HepG2 (cell line): Measurements from ENCODE around the gene ABHD1. TPM values are rescaled to one million over a fixed set of nuclear protein-coding genes. Genes with fewer than 3 reads are reported as not detected.

ENCODE experiments used
- ELF3 ChIP-seq: IDR thresholded peaks from 2 replicates; pipeline ENCODE4 v1.6.1; 2016; ENCODE audit warnings: missing genetic modification reagents, missing compliant biosample characterization
- KLF6 ChIP-seq: IDR thresholded peaks from 2 replicates; pipeline ENCODE4 v1.8.0; 2016; ENCODE audit warnings: missing biosample characterization, missing genetic modification reagents
- LCORL ChIP-seq, 2 experiments: fragments of 450-650 bp in 1 of 2; sonication (generic) in 1 of 2; formaldehyde crosslinking in 1 of 2; IDR thresholded peaks; 2 replicates each; pipeline versions ENCODE4 v1.5.0 to v1.6.1; 2017 to 2020; ENCODE audit warnings: antibody characterized with exemption in 1 of 2, missing genetic modification reagents in 1 of 2
- MAZ ChIP-seq, 2 experiments: sonication (generic) in 1 of 2; formaldehyde crosslinking in 1 of 2; IDR thresholded peaks; 2 replicates each; pipeline versions ENCODE4 v1.5.0 to v1.6.1; 2012 to 2020; ENCODE audit warnings: low read depth in 2 of 2, mild to moderate bottlenecking in 2 of 2, borderline replicate concordance in 1 of 2, improper control_type of control experiment in 1 of 2, low read length in 1 of 2, missing genetic modification reagents in 1 of 2, moderate library complexity in 1 of 2
- MED13 ChIP-seq: sonication (generic); formaldehyde crosslinking; IDR thresholded peaks from 2 replicates; pipeline ENCODE4 v1.5.0; 2020; ENCODE audit warnings: missing genetic modification reagents
- MTF1 ChIP-seq: sonication (generic); formaldehyde crosslinking; IDR thresholded peaks from 2 replicates; pipeline ENCODE4 v1.5.0; 2020; ENCODE audit warnings: missing genetic modification reagents
- RAD21 ChIP-seq: fragments of 450-650 bp; formaldehyde crosslinking; IDR thresholded peaks from 2 replicates; pipeline ENCODE4 v1.5.0; 2020; ENCODE audit warnings: mild to moderate bottlenecking
- RBM39 ChIP-seq: fragments of 200-400 bp; formaldehyde crosslinking; IDR thresholded peaks from one replicate; pipeline ENCODE4 v1.6.1; 2018; ENCODE audit warnings: antibody characterized with exemption, mild to moderate bottlenecking, low read depth, low read length; ENCODE audit not compliant: poor library complexity, severe bottlenecking
- REL ChIP-seq: sonication (generic); formaldehyde crosslinking; conservative IDR thresholded peaks from 2 replicates; pipeline ENCODE4 v1.8.0; 2022; ENCODE audit warnings: mild to moderate bottlenecking, missing genetic modification reagents, moderate library complexity
- SMARCC2 ChIP-seq: fragments of 450-650 bp; IDR thresholded peaks from 2 replicates; pipeline ENCODE4 v1.6.1; 2017; ENCODE audit warnings: antibody characterized with exemption, mild to moderate bottlenecking
- ZNF256 ChIP-seq: sonication (generic); formaldehyde crosslinking; conservative IDR thresholded peaks from 2 replicates; pipeline ENCODE4 v1.4.0; 2020; ENCODE audit warnings: missing genetic modification reagents
- ZNF484 ChIP-seq: sonication (generic); formaldehyde crosslinking; IDR thresholded peaks from 2 replicates; pipeline ENCODE4 v1.5.1; 2020; ENCODE audit warnings: mild to moderate bottlenecking, low read depth, missing genetic modification reagents, borderline replicate concordance
- ZNF766 ChIP-seq: sonication (generic); formaldehyde crosslinking; IDR thresholded peaks from 2 replicates; pipeline ENCODE4 v1.5.0; 2020; ENCODE audit warnings: missing genetic modification reagents, borderline replicate concordance
- ZNF841 ChIP-seq: sonication (generic); formaldehyde crosslinking; IDR thresholded peaks from 2 replicates; pipeline ENCODE4 v1.8.1; 2023; ENCODE audit warnings: missing genetic modification reagents, borderline replicate concordance
- ZSCAN20 ChIP-seq: sonication (generic); formaldehyde crosslinking; IDR thresholded peaks from 2 replicates; pipeline ENCODE4 v1.4.0; 2020; ENCODE audit warnings: missing genetic modification reagents, mild to moderate bottlenecking, borderline replicate concordance
- ZSCAN21 ChIP-seq: sonication (generic); formaldehyde crosslinking; IDR thresholded peaks from 2 replicates; pipeline ENCODE4 v1.8.0; 2022; ENCODE audit warnings: mild to moderate bottlenecking, missing genetic modification reagents, moderate library complexity, borderline replicate concordance
- polyA plus RNA-seq, 8 experiments: library from polyadenylated mRNA; depleted of rRNA in 3 of 8; stranded (reverse) in 7 of 8; unstranded in 1 of 8; fragments of >200 nt; fragmentation: Illumina TruSeq in 4 of 8; extraction: Trizol in 4 of 8; gene quantifications; 2 replicates each; pipeline versions ENCODE4 v1.2.1 to v1.2.3, GENCODE V29; 2011 to 2016; ENCODE audit warnings: low read depth in 4 of 8, missing spikeins in 1 of 8, mixed read lengths in 1 of 8; ENCODE audit not compliant: insufficient read depth in 1 of 8
- total RNA-seq, 5 experiments: library from RNA; depleted of rRNA; stranded (reverse); fragments of >200 nt; fragmentation: Illumina TruSeq; extraction: Trizol; gene quantifications; 2 replicates each; pipeline ENCODE4 v1.2.3, GENCODE V29; 2016; ENCODE audit warnings: low read depth in 1 of 5
- TF ChIP-seq, protein P1 (sequence below): IDR thresholded peaks from 2 replicates; pipeline ENCODE4 v1.6.1; 2016; ENCODE audit warnings: mild to moderate bottlenecking, missing biosample characterization, missing genetic modification reagents
- TF ChIP-seq, protein P2 (sequence below): sonication (generic); formaldehyde crosslinking; IDR thresholded peaks from 2 replicates; pipeline ENCODE4 v1.4.0; 2020; ENCODE audit warnings: missing genetic modification reagents, borderline replicate concordance
- TF ChIP-seq, protein P3 (sequence below): IDR thresholded peaks from 2 replicates; pipeline ENCODE4 v1.6.1; 2018; ENCODE audit warnings: missing genetic modification reagents, mild to moderate bottlenecking, missing compliant biosample characterization
- TF ChIP-seq, protein P4 (sequence below): IDR thresholded peaks from 2 replicates; pipeline ENCODE4 v1.6.1; 2016
- TF ChIP-seq, protein P5 (sequence below): sonication (generic); formaldehyde crosslinking; IDR thresholded peaks from 2 replicates; pipeline ENCODE4 v1.8.1; 2023; ENCODE audit warnings: mild to moderate bottlenecking, missing genetic modification reagents

ABHD1 gene
- total and polyA plus RNA-seq, 2 of the 13 experiments (the other 11 are each of a cell fraction or from before 2014, with no cell fraction given) = 0.04 to 0.81 TPM

DNA sequence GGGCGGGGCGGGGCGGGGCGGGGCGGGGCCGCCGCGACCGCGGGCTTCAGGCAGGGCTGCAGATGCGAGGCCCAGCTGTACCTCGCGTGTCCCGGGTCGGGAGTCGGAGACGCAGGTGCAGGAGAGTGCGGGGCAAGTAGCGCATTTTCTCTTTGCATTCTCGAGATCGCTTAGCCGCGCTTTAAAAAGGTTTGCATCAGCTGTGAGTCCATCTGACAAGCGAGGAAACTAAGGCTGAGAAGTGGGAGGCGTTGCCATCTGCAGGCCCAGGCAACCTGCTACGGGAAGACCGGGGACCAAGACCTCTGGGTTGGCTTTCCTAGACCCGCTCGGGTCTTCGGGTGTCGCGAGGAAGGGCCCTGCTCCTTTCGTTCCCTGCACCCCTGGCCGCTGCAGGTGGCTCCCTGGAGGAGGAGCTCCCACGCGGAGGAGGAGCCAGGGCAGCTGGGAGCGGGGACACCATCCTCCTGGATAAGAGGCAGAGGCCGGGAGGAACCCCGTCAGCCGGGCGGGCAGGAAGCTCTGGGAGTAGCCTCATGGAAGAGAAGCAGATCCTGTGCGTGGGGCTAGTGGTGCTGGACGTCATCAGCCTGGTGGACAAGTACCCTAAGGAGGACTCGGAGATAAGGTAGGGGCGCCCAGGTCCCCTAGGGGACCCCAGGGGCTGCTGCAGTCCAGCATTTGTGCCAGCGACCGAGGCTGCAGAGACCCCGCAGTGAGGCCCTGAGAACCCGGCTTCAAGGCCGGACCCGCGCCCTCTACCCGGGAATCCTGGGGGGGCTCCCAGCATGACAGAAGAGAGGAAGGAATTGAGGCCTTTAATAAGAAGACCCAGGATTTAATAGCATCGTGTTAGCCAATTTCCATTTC is 36.7 kb upstream of the ABHD1 start, which contains the start of gene KHK (continued):
- TF ChIP-seq RBM39 (peak; percentile 11), ZNF484 (CRISPR knock-in tag) (0 out of 2 replicates have a peak, but pooled peaks have one; percentile 18), ELF3 (CRISPR knock-in tag) (peak; percentile 25; the same call in 1 of the 2 replicates), LCORL (IDR thresholded peaks at IDR 0.05) (no peak), LCORL (CRISPR knock-in tag; IDR thresholded peaks at IDR 0.05) (0 out of 2 replicates have a peak, but pooled peaks have one; percentile 7), RAD21 (no peak), ZNF841 (CRISPR knock-in tag) (0 out of 2 replicates have a peak, but pooled peaks have one; percentile 9), ZNF256 (CRISPR knock-in tag) (0 out of 2 replicates have a peak, but pooled peaks have one; percentile 24), ZSCAN21 (CRISPR knock-in tag) (no peak), MTF1 (CRISPR knock-in tag) (no peak), REL (CRISPR knock-in tag) (no peak), MED13 (CRISPR knock-in tag) (peak; percentile 21; the same call in 1 of the 2 replicates), ZSCAN20 (CRISPR knock-in tag) (no peak), KLF6 (CRISPR knock-in tag) (0 out of 2 replicates have a peak, but pooled peaks have one; percentile 22), SMARCC2 (no peak), ZNF766 (CRISPR knock-in tag) (no peak), MAZ (IDR thresholded peaks at IDR 0.05; ENCODE audit: borderline replicate concordance, low read depth, low read length) (no peak), MAZ (CRISPR knock-in tag; IDR thresholded peaks at IDR 0.05; ENCODE audit: low read depth) (peak; percentile 74; the same call in 1 of the 2 replicates)
- TF ChIP-seq, protein P1, sequence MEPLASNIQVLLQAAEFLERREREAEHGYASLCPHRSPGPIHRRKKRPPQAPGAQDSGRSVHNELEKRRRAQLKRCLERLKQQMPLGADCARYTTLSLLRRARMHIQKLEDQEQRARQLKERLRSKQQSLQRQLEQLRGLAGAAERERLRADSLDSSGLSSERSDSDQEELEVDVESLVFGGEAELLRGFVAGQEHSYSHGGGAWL (CRISPR knock-in tag) = peak; percentile 81; the same call in 1 of the 2 replicates
- TF ChIP-seq, protein P2, sequence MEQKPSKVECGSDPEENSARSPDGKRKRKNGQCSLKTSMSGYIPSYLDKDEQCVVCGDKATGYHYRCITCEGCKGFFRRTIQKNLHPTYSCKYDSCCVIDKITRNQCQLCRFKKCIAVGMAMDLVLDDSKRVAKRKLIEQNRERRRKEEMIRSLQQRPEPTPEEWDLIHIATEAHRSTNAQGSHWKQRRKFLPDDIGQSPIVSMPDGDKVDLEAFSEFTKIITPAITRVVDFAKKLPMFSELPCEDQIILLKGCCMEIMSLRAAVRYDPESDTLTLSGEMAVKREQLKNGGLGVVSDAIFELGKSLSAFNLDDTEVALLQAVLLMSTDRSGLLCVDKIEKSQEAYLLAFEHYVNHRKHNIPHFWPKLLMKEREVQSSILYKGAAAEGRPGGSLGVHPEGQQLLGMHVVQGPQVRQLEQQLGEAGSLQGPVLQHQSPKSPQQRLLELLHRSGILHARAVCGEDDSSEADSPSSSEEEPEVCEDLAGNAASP (CRISPR knock-in tag) = peak; percentile 54; the same call in 1 of the 2 replicates
- TF ChIP-seq, protein P3, sequence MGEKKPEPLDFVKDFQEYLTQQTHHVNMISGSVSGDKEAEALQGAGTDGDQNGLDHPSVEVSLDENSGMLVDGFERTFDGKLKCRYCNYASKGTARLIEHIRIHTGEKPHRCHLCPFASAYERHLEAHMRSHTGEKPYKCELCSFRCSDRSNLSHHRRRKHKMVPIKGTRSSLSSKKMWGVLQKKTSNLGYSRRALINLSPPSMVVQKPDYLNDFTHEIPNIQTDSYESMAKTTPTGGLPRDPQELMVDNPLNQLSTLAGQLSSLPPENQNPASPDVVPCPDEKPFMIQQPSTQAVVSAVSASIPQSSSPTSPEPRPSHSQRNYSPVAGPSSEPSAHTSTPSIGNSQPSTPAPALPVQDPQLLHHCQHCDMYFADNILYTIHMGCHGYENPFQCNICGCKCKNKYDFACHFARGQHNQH (CRISPR knock-in tag) = 0 out of 2 replicates have a peak, but pooled peaks have one; percentile 18
- TF ChIP-seq, protein P4, sequence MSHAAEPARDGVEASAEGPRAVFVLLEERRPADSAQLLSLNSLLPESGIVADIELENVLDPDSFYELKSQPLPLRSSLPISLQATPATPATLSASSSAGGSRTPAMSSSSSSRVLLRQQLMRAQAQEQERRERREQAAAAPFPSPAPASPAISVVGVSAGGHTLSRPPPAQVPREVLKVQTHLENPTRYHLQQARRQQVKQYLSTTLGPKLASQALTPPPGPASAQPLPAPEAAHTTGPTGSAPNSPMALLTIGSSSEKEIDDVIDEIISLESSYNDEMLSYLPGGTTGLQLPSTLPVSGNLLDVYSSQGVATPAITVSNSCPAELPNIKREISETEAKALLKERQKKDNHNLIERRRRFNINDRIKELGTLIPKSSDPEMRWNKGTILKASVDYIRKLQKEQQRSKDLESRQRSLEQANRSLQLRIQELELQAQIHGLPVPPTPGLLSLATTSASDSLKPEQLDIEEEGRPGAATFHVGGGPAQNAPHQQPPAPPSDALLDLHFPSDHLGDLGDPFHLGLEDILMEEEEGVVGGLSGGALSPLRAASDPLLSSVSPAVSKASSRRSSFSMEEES (CRISPR knock-in tag) = peak; percentile 6; the same call in 1 of the 2 replicates
- TF ChIP-seq, protein P5, sequence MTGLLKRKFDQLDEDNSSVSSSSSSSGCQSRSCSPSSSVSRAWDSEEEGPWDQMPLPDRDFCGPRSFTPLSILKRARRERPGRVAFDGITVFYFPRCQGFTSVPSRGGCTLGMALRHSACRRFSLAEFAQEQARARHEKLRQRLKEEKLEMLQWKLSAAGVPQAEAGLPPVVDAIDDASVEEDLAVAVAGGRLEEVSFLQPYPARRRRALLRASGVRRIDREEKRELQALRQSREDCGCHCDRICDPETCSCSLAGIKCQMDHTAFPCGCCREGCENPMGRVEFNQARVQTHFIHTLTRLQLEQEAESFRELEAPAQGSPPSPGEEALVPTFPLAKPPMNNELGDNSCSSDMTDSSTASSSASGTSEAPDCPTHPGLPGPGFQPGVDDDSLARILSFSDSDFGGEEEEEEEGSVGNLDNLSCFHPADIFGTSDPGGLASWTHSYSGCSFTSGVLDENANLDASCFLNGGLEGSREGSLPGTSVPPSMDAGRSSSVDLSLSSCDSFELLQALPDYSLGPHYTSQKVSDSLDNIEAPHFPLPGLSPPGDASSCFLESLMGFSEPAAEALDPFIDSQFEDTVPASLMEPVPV (CRISPR knock-in tag) = peak; percentile 22
